ENCODE measurements around the gene TSPAN19. TPM values are rescaled to one million over a fixed set of nuclear protein-coding genes. Genes with fewer than 3 reads are reported as not detected.

TSPAN19 gene
- not detected for polyA plus RNA-seq (2012; ENCODE audit: missing spikeins)

- no peak for FAIRE-seq
- peak; percentile 0 for DNase-seq (ENCODE audit: insufficient read length)
- TF ChIP-seq POLR2A (IDR thresholded peaks at IDR 0.05; ENCODE audit: low read depth, low read length) = no peak
- TF ChIP-seq POLR2AphosphoS5 (IDR thresholded peaks at IDR 0.05; ENCODE audit: low read depth, low read length) = no peak
- no peak for TF ChIP-seq TAF1 (IDR thresholded peaks at IDR 0.05; ENCODE audit: borderline replicate concordance, low read depth, low read length)
These were observed at the start of gene TSPAN19, which contains the start of gene LRRIQ1 for GRCh38 chr12:85036234-85036707. TSPAN19 (minus strand) TSS chr12:85036277; CDS start chr12:85029946, 6,331 bp downstream. LRRIQ1 (plus strand) TSS chr12:85036351; CDS start chr12:85038177, 1,826 bp downstream.

DNA sequence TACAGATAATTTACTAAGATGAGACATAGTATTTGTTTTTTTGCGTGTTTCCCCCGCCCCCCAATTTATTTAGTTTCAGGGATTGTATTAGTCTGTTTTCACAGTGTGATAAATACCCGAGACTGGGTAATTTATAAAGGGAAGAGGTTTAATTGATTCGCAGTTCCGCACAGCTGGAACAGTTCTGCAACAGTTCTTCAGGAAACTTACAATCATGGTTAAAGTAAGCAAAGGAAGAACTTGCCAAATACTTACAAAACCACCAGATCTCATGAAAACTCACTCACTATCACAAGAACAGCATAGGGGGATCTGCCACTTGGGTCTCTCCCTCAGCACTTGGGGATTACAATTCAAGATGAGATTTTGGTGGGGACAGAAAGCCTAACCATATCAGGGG is 49.0 kb upstream of the TSPAN19 start:
- TF ChIP-seq POLR2AphosphoS5 (IDR thresholded peaks at IDR 0.05; ENCODE audit: low read depth, low read length) = no peak
- no peak for TF ChIP-seq TAF1 (IDR thresholded peaks at IDR 0.05; ENCODE audit: borderline replicate concordance, low read depth, low read length)
- TF ChIP-seq POLR2A (IDR thresholded peaks at IDR 0.05; ENCODE audit: low read depth, low read length) = no peak
- FAIRE-seq (no peak), DNase-seq (ENCODE audit: insufficient read length) (no peak)

- DNase-seq (ENCODE audit: insufficient read length) (no peak), FAIRE-seq (no peak)
- TF ChIP-seq POLR2A (IDR thresholded peaks at IDR 0.05; ENCODE audit: low read depth, low read length) (no peak), POLR2AphosphoS5 (IDR thresholded peaks at IDR 0.05; ENCODE audit: low read depth, low read length) (no peak), TAF1 (IDR thresholded peaks at IDR 0.05; ENCODE audit: borderline replicate concordance, low read depth, low read length) (no peak)
These were observed 40.8 kb upstream of the TSPAN19 start for GRCh38 chr12:85076688-85077430.

DNA sequence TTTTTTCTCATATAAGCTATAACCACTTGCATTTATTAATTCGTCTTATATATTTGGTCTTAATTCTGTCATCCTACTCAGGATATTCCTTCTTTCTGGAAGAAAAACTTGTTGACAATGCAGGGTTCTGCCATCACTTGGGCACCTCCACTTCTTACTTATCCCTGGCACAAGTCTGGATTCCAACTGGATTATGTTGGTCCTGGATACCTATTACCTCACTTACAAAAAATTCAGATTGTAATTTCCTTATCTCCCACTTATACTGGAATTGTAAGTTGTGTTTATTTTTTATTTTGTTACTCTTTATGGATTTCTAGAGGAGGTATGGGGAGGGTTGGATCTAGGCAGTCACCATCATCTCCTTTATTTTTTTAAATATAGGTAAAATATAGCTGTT is 36.7 kb upstream of the TSPAN19 start:
- no peak for DNase-seq (ENCODE audit: insufficient read length)
- TF ChIP-seq POLR2A (IDR thresholded peaks at IDR 0.05; ENCODE audit: low read depth, low read length) (no peak), TAF1 (IDR thresholded peaks at IDR 0.05; ENCODE audit: borderline replicate concordance, low read depth, low read length) (no peak), POLR2AphosphoS5 (IDR thresholded peaks at IDR 0.05; ENCODE audit: low read depth, low read length) (no peak)
- FAIRE-seq = no peak

- FAIRE-seq (no peak), DNase-seq (ENCODE audit: insufficient read length) (no peak)
- TF ChIP-seq TAF1 (IDR thresholded peaks at IDR 0.05; ENCODE audit: borderline replicate concordance, low read depth, low read length) (no peak), POLR2A (IDR thresholded peaks at IDR 0.05; ENCODE audit: low read depth, low read length) (no peak), POLR2AphosphoS5 (IDR thresholded peaks at IDR 0.05; ENCODE audit: low read depth, low read length) (no peak)
These were observed 29.9 kb upstream of the TSPAN19 start for GRCh38 chr12:85065837-85066482.

GRCh38 chr12:85060916-85061315 is 24.8 kb upstream of the TSPAN19 start:
- no peak for FAIRE-seq
- TF ChIP-seq POLR2A (IDR thresholded peaks at IDR 0.05; ENCODE audit: low read depth, low read length) = no peak
- no peak for TF ChIP-seq POLR2AphosphoS5 (IDR thresholded peaks at IDR 0.05; ENCODE audit: low read depth, low read length)
- TF ChIP-seq TAF1 (IDR thresholded peaks at IDR 0.05; ENCODE audit: borderline replicate concordance, low read depth, low read length) = no peak
- no peak for DNase-seq (ENCODE audit: insufficient read length)

- no peak for DNase-seq (ENCODE audit: insufficient read length)
- TF ChIP-seq POLR2AphosphoS5 (IDR thresholded peaks at IDR 0.05; ENCODE audit: low read depth, low read length) (no peak), TAF1 (IDR thresholded peaks at IDR 0.05; ENCODE audit: borderline replicate concordance, low read depth, low read length) (no peak), POLR2A (IDR thresholded peaks at IDR 0.05; ENCODE audit: low read depth, low read length) (no peak)
- FAIRE-seq = no peak
These were observed 23.5 kb upstream of the TSPAN19 start for GRCh38 chr12:85059594-85059993.

DNA sequence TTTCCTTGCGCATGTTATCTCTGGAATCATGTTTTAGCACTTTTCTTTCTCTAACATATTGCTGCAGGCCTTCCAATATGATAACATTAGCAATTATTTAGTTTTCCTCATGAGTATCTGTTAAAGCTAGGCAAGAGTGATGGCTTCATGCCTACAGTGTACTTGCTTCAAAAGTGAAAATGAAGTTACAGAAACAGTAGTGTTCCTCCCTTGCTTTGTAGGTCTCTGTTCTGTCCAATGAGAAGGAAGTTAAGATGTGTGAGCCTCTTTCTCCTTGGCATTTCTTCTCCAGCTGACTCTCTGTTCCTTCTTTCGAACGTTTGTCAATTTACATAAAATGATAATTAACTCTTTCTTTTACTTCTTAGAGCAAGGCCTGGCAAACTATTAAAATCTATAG is 22.3 kb upstream of the TSPAN19 start:
- TF ChIP-seq POLR2A (IDR thresholded peaks at IDR 0.05; ENCODE audit: low read depth, low read length) = no peak
- FAIRE-seq = no peak
- DNase-seq (ENCODE audit: insufficient read length) = no peak

GRCh38 chr12:85057370-85057963 is 21.4 kb upstream of the TSPAN19 start:
- FAIRE-seq = no peak
- TF ChIP-seq POLR2A (IDR thresholded peaks at IDR 0.05; ENCODE audit: low read depth, low read length) = no peak
- TF ChIP-seq POLR2AphosphoS5 (IDR thresholded peaks at IDR 0.05; ENCODE audit: low read depth, low read length) = no peak
- TF ChIP-seq TAF1 (IDR thresholded peaks at IDR 0.05; ENCODE audit: borderline replicate concordance, low read depth, low read length) = no peak
- no peak for DNase-seq (ENCODE audit: insufficient read length)

GRCh38 chr12:85043829-85044228 is 7.8 kb upstream of the TSPAN19 start:
- DNase-seq (ENCODE audit: insufficient read length) = no peak
- TF ChIP-seq POLR2A (IDR thresholded peaks at IDR 0.05; ENCODE audit: low read depth, low read length) = no peak
- no peak for TF ChIP-seq TAF1 (IDR thresholded peaks at IDR 0.05; ENCODE audit: borderline replicate concordance, low read depth, low read length)
- TF ChIP-seq POLR2AphosphoS5 (IDR thresholded peaks at IDR 0.05; ENCODE audit: low read depth, low read length) = no peak
- no peak for FAIRE-seq

DNA sequence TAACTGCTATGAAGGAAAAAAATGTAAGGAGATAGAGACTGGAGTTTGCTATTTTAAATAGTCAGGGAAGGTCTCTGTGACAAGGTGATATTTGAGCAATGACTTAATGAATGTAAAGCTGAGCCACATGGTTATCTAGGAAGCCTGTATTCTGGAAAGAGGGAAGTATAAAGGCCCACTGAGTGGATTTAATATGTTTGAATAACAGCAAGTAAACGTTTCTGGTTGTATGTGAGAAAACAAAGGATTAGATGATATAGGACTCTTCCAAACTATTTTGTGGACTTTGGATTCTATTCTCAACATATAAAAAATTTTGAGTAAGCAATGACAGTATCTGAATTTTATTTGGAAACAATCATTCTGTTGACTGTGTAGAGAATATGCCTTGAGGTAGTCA is 5.3 kb upstream of the TSPAN19 start:
- FAIRE-seq = no peak
- DNase-seq (ENCODE audit: insufficient read length) = no peak
- TF ChIP-seq TAF1 (IDR thresholded peaks at IDR 0.05; ENCODE audit: borderline replicate concordance, low read depth, low read length) (no peak), POLR2A (IDR thresholded peaks at IDR 0.05; ENCODE audit: low read depth, low read length) (no peak)

Measured in GM12892 (cell line).